ENCODE data around the gene ANKRD63. TPM values are rescaled to one million over a fixed set of nuclear protein-coding genes. Genes with fewer than 3 reads are reported as not detected.

ANKRD63 gene
- total RNA-seq, 4 donors from 2014 or later: 1.6 TPM; not detected in 3

DNA sequence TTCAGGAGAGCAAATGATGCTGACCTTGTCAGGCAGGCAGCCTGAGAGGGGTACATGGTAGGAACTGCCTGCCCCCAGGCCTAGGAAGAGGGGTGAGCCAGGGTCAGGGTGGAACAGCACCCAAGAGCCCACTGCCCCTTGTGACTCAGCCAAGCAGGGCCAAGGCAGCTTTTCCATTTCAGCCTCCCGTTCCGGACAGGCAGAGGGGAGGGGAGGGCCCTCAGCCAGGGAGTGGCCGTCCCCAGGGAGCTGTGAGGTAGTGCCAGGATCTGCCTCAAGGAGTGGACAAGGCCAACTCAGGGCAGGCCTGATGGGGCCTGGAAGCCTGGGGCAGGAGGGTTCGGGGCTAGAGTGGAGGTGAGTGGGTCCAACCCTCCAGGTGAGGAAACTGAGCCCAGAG lies 5.1 kb upstream of the ANKRD63 start:
- no peak overlapping the region for H3K27ac ChIP-seq
- H3K4me3 ChIP-seq: no peak overlapping the region
- no CpG with 5 or more reads among the region's 4 CpGs for WGBS, 2 donors (ENCODE audit: low coverage in 1 of 2)
- peaks cover 32% of the 10 kb centered on the region for H3K27me3 ChIP-seq
- no peaks in the 10 kb centered on the region for H3K9me3 ChIP-seq
- no peak for ATAC-seq
- TF ChIP-seq POLR2AphosphoS5 (IDR thresholded peaks at IDR 0.05): no peak
- TF ChIP-seq POLR2A (IDR thresholded peaks at IDR 0.05): no peak
- TF ChIP-seq, protein P1, sequence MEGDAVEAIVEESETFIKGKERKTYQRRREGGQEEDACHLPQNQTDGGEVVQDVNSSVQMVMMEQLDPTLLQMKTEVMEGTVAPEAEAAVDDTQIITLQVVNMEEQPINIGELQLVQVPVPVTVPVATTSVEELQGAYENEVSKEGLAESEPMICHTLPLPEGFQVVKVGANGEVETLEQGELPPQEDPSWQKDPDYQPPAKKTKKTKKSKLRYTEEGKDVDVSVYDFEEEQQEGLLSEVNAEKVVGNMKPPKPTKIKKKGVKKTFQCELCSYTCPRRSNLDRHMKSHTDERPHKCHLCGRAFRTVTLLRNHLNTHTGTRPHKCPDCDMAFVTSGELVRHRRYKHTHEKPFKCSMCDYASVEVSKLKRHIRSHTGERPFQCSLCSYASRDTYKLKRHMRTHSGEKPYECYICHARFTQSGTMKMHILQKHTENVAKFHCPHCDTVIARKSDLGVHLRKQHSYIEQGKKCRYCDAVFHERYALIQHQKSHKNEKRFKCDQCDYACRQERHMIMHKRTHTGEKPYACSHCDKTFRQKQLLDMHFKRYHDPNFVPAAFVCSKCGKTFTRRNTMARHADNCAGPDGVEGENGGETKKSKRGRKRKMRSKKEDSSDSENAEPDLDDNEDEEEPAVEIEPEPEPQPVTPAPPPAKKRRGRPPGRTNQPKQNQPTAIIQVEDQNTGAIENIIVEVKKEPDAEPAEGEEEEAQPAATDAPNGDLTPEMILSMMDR (IDR thresholded peaks at IDR 0.05): no peak
- no peak for TF ChIP-seq EP300 (IDR thresholded peaks at IDR 0.05)
- H3K36me3 ChIP-seq: no peaks in the 10 kb centered on the region
- H3K4me1 ChIP-seq: peaks cover 0 to 22% (median 14%) of the 10 kb centered on the region in 3 donors

DNA sequence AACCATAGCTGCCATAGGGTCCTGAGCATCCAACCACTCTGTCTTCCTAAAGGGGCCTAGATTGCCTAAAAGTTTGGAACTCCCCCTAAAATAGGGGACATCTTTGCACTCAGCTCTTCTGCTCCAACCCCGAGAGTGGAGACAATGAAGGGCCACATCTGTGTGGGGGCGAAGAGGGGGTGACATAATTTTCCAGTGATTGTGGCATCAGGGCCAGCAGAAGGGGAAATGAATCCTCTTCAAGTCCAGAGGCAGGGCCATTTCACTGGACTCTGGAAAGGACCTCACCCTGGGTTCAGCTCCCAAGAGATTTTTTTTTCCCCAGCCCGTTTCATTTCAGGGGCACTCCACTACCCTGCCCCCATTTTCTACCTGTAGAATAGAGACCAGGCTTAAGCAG lies 4.6 kb upstream of the ANKRD63 start:
- Histone ChIP-seq H3K27ac (no peak overlapping the region), H3K36me3 (no peaks in the 10 kb centered on the region), H3K4me1 (peaks cover 0 to 27% (median 19%) of the 10 kb centered on the region in 3 donors), H3K9me3 (no peaks in the 10 kb centered on the region), H3K27me3 (peaks cover 36% of the 10 kb centered on the region), H3K4me3 (no peak overlapping the region)
- no peak for ATAC-seq
- TF ChIP-seq POLR2A (IDR thresholded peaks at IDR 0.05): no peak
- no peak for TF ChIP-seq POLR2AphosphoS5 (IDR thresholded peaks at IDR 0.05)
- TF ChIP-seq, protein P1 (IDR thresholded peaks at IDR 0.05): no peak
- no peak for TF ChIP-seq EP300 (IDR thresholded peaks at IDR 0.05)
- 71% methylated on average over 1 of the region's 3 CpGs; no CpG with 5 or more reads in 1 of the 2 donors for WGBS, 2 donors (ENCODE audit: low coverage in 1 of 2)

GRCh38 chr15:40286794-40287193 lies 3.9 kb upstream of the ANKRD63 start:
- WGBS, 2 donors (ENCODE audit: low coverage in 1 of 2): no CpG with 5 or more reads among the region's 7 CpGs
- no peak overlapping the region for H3K27ac ChIP-seq
- TF ChIP-seq POLR2A (IDR thresholded peaks at IDR 0.05) (no peak), POLR2AphosphoS5 (IDR thresholded peaks at IDR 0.05) (no peak), EP300 (IDR thresholded peaks at IDR 0.05) (no peak)
- TF ChIP-seq, protein P1 (IDR thresholded peaks at IDR 0.05): no peak
- H3K4me1 ChIP-seq: peaks cover 0 to 33% (median 23%) of the 10 kb centered on the region in 3 donors
- no peak for ATAC-seq
- H3K4me3 ChIP-seq: no peak overlapping the region
- no peaks in the 10 kb centered on the region for H3K36me3 ChIP-seq
- no peaks in the 10 kb centered on the region for H3K9me3 ChIP-seq
- peaks cover 44% of the 10 kb centered on the region for H3K27me3 ChIP-seq

DNA sequence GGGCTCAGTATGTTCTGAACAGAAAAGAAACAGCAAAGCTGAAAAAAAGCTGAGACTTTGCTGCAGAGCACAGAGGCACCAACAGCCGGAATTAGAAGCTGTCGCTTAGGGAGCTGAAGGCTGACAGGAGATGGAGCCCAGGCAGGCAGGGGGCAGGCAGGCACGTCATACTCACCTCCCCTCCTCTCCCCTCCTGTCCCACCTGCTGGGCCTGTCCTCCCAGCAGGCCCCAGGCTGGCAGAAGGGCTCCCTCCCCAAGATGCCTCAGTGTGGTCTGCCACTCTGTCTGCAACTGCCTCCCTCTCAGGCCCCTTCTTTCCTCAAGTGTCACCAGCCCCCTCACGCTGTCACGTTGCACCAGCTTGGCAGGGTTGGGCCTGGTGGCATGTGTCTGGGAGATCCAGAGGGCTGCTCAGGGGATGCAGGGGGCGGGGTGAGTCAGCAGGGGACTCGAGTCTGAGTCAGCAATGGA lies 3.2 kb upstream of the ANKRD63 start:
- Histone ChIP-seq H3K4me3 (no peak overlapping the region), H3K4me1 (peaks cover 0 to 33% (median 21%) of the 10 kb centered on the region in 3 donors), H3K27ac (no peak overlapping the region), H3K9me3 (no peaks in the 10 kb centered on the region), H3K27me3 (peaks cover 51% of the 10 kb centered on the region), H3K36me3 (no peaks in the 10 kb centered on the region)
- 80% methylated on average over 1 to 4 of the region's 7 CpGs for WGBS, 2 donors (ENCODE audit: low coverage in 1 of 2)
- TF ChIP-seq, protein P1 (IDR thresholded peaks at IDR 0.05): no peak
- TF ChIP-seq POLR2AphosphoS5 (IDR thresholded peaks at IDR 0.05): no peak
- no peak for TF ChIP-seq POLR2A (IDR thresholded peaks at IDR 0.05)
- no peak for TF ChIP-seq EP300 (IDR thresholded peaks at IDR 0.05)
- no peak for ATAC-seq

GRCh38 chr15:40285554-40286011 lies 2.7 kb upstream of the ANKRD63 start:
- no peak for ATAC-seq
- Histone ChIP-seq H3K27ac (no peak overlapping the region), H3K36me3 (no peaks in the 10 kb centered on the region), H3K4me1 (peaks cover 0 to 28% (median 17%) of the 10 kb centered on the region in 3 donors), H3K9me3 (no peaks in the 10 kb centered on the region), H3K27me3 (peaks cover 56% of the 10 kb centered on the region), H3K4me3 (no peak overlapping the region)
- WGBS, 2 donors (ENCODE audit: low coverage in 1 of 2): no CpG with 5 or more reads among the region's 1 CpG
- TF ChIP-seq, protein P1 (IDR thresholded peaks at IDR 0.05): no peak

Measured in gastroesophageal sphincter (tissue), 4 donors.